H1 (cell line): ENCODE results near the gene NDUFA11. TPM values are rescaled to one million over a fixed set of nuclear protein-coding genes. Genes with fewer than 3 reads are reported as not detected.

Experiments
- CTCF ChIA-PET: fragments of 300-600 bp; sonication (Branson Sonifier 250); formaldehyde crosslinking; loops from one replicate; lab custom pipeline; 2021; ENCODE audit not compliant: partially characterized antibody; lab: Charles Lee
- POLR2A ChIA-PET: fragments of 300-600 bp; sonication (Branson Sonifier 250); formaldehyde crosslinking; loops from one replicate; lab custom pipeline; 2021; ENCODE audit warnings: inconsistent platforms; ENCODE audit not compliant: partially characterized antibody; lab: Charles Lee
- DNase-seq, 2 experiments: peaks; one replicate each; pipeline versions ENCODE4 v3.0.0 to v3.0.0-alpha.2; 2010 to 2022; ENCODE audit warnings: low spot score in 2 of 2, low read depth in 1 of 2, mixed read lengths in 1 of 2
- FAIRE-seq: peaks from 2 replicates; lab custom pipeline; 2011; peaks lifted over from hg19 to GRCh38; lab: Jason Lieb, UNC
- H2AFZ ChIP-seq: 2 replicates; pipeline ENCODE4 v1.8.1; 2012; ENCODE audit warnings: low read length, inconsistent platforms
- H2AK5ac ChIP-seq: 2 replicates; pipeline ENCODE4 v1.6.1; 2013; ENCODE audit warnings: low read depth, low read length
- H2BK120ac ChIP-seq: replicated peaks from 2 replicates; pipeline ENCODE3; 2013; ENCODE audit warnings: low read depth, low read length, inconsistent platforms
- H2BK12ac ChIP-seq: 2 replicates; pipeline ENCODE4 v1.6.1; 2013; ENCODE audit warnings: low read depth, low read length
- H2BK15ac ChIP-seq: 2 replicates; pipeline ENCODE4 v1.6.1; 2013; ENCODE audit warnings: low read length
- H2BK20ac ChIP-seq: 2 replicates; pipeline ENCODE4 v1.6.1; 2013; ENCODE audit warnings: low read length
- H2BK5ac ChIP-seq: 2 replicates; pipeline ENCODE4 v1.6.1; 2013; ENCODE audit warnings: low read depth, low read length
- H3K14ac ChIP-seq: 2 replicates; pipeline ENCODE4 v1.6.1; 2013; ENCODE audit warnings: inconsistent platforms; ENCODE audit not compliant: insufficient read length
- H3K18ac ChIP-seq: 2 replicates; pipeline ENCODE4 v1.6.1; 2013; ENCODE audit warnings: low read length; ENCODE audit errors: extremely low read depth
- H3K23ac ChIP-seq: 2 replicates; pipeline ENCODE4 v1.6.1; 2013; ENCODE audit warnings: inconsistent platforms; ENCODE audit not compliant: insufficient read length
- H3K23me2 ChIP-seq: 2 replicates; pipeline ENCODE4 v1.6.1; 2013; ENCODE audit warnings: low read depth, low read length
- H3K27ac ChIP-seq: 2 replicates; pipeline ENCODE4 v1.6.1; 2011; ENCODE audit warnings: low read depth, low read length, inconsistent platforms
- H3K27me3 ChIP-seq, 4 experiments: replicated peaks in 1 of 4; 1 replicate in 1 of 4; 2 replicates in 3 of 4; pipeline versions ENCODE4 v1.6.1 to v1.8.1; 2011 to 2013; ENCODE audit warnings: low read length in 3 of 4, mild to moderate bottlenecking in 3 of 4, inconsistent platforms in 2 of 4, mixed read lengths in 2 of 4, moderate library complexity in 1 of 4; ENCODE audit not compliant: control insufficient read depth in 3 of 4, insufficient read depth in 3 of 4; ENCODE audit errors: extremely low read depth in 1 of 4
- H3K36me3 ChIP-seq, 4 experiments: 2 replicates each; pipeline versions ENCODE4 v1.6.1 to v1.8.1; 2011 to 2013; ENCODE audit warnings: mild to moderate bottlenecking in 4 of 4, low read length in 3 of 4, moderate library complexity in 2 of 4, control low read depth in 1 of 4, inconsistent platforms in 1 of 4; ENCODE audit not compliant: insufficient read depth in 4 of 4, control insufficient read depth in 2 of 4
- H3K4ac ChIP-seq: replicated peaks from 2 replicates; pipeline ENCODE3; 2013; ENCODE audit warnings: low read length, low read depth, mixed read lengths, inconsistent platforms; ENCODE audit not compliant: insufficient read length
- H3K4me1 ChIP-seq, 4 experiments: replicated peaks in 1 of 4; 1 replicate in 1 of 4; 2 replicates in 3 of 4; pipeline versions ENCODE4 v1.6.1 to v1.8.1; 2011 to 2013; ENCODE audit warnings: low read length in 3 of 4, inconsistent platforms in 2 of 4, mixed read lengths in 1 of 4; ENCODE audit not compliant: insufficient read depth in 4 of 4, control insufficient read depth in 3 of 4
- H3K4me2 ChIP-seq, 2 experiments: 2 replicates each; pipeline versions ENCODE4 v1.6.1 to v1.8.1; 2011 to 2013; ENCODE audit warnings: low read depth in 2 of 2, low read length in 2 of 2, control low read depth in 1 of 2, inconsistent platforms in 1 of 2, mild to moderate bottlenecking in 1 of 2; ENCODE audit not compliant: insufficient read depth in 1 of 2
- H3K4me3 ChIP-seq, 4 experiments: fragments of 200-600, 300-600 bp in 1 of 4; sonication (generic), shearing (Covaris generic), sonication (Bioruptor Twin) in 1 of 4; 2 replicates each; pipeline versions ENCODE4 v1.5.1 to v1.8.1; 2011 to 2016; ENCODE audit warnings: low read length in 4 of 4, low read depth in 3 of 4, control low read depth in 2 of 4, inconsistent platforms in 2 of 4, mild to moderate bottlenecking in 2 of 4, mixed read lengths in 1 of 4, moderate library complexity in 1 of 4; ENCODE audit not compliant: insufficient read depth in 2 of 4; ENCODE audit errors: extremely low read depth in 1 of 4
- H3K56ac ChIP-seq: replicated peaks from 2 replicates; pipeline ENCODE3; 2013; ENCODE audit warnings: low read depth, mild to moderate bottlenecking, mixed read lengths, low read length, inconsistent platforms; ENCODE audit not compliant: insufficient read length
- H3K79me1 ChIP-seq: 2 replicates; pipeline ENCODE4 v1.6.1; 2013; ENCODE audit warnings: low read depth, low read length, control low read depth
- H3K79me2 ChIP-seq, 2 experiments: 2 replicates each; pipeline versions ENCODE4 v1.6.1 to v1.8.1; 2012 to 2013; ENCODE audit warnings: low read length in 2 of 2, mild to moderate bottlenecking in 2 of 2, inconsistent platforms in 1 of 2; ENCODE audit not compliant: insufficient read depth in 2 of 2, control insufficient read depth in 1 of 2
- H3K9ac ChIP-seq, 4 experiments: replicated peaks in 1 of 4; 1 replicate in 1 of 4; 2 replicates in 3 of 4; pipeline versions ENCODE4 v1.6.1 to v1.8.1; 2011 to 2013; ENCODE audit warnings: low read depth in 3 of 4, low read length in 3 of 4, control low read depth in 2 of 4, mild to moderate bottlenecking in 2 of 4, moderate library complexity in 2 of 4, inconsistent platforms in 1 of 4; ENCODE audit errors: extremely low read depth in 1 of 4
- H3K9me3 ChIP-seq, 2 experiments: 2 replicates each; pipeline versions ENCODE4 v1.6.1 to v1.8.1; 2012 to 2013; ENCODE audit warnings: mild to moderate bottlenecking in 2 of 2, moderate library complexity in 2 of 2, control low read depth in 1 of 2, inconsistent platforms in 1 of 2, low read depth in 1 of 2, low read length in 1 of 2, mixed read lengths in 1 of 2; ENCODE audit not compliant: insufficient read depth in 2 of 2
- H4K20me1 ChIP-seq, 2 experiments: replicated peaks in 1 of 2; 2 replicates each; pipeline versions ENCODE3 to v1.8.1; 2011 to 2013; ENCODE audit warnings: inconsistent platforms in 2 of 2, low read length in 2 of 2, mild to moderate bottlenecking in 1 of 2; ENCODE audit not compliant: insufficient read depth in 2 of 2, control insufficient read depth in 1 of 2
- H4K5ac ChIP-seq: 2 replicates; pipeline ENCODE4 v1.6.1; 2013; ENCODE audit warnings: low read length, low read depth, mixed read lengths, inconsistent platforms; ENCODE audit not compliant: insufficient read length
- H4K8ac ChIP-seq: 2 replicates; pipeline ENCODE4 v1.8.0; 2013; ENCODE audit warnings: mild to moderate bottlenecking, moderate library complexity, low read length, inconsistent platforms; ENCODE audit not compliant: insufficient read depth; ENCODE audit errors: extremely low read depth
- H4K91ac ChIP-seq: replicated peaks from 2 replicates; pipeline ENCODE3; 2013; ENCODE audit warnings: low read length, mixed read lengths, inconsistent platforms; ENCODE audit not compliant: insufficient read length
- CBX8 ChIP-seq: fragments of 300-800, 300-1000 bp; sonication (generic); IDR thresholded peaks from 2 replicates; pipeline ENCODE4 v1.7.1; 2016; ENCODE audit warnings: low read depth, low read length, borderline replicate concordance
- HDAC2 ChIP-seq, 2 experiments: fragments of 300-600 bp in 1 of 2; sonication (generic) in 1 of 2; IDR thresholded peaks; 2 replicates each; pipeline ENCODE4 v1.6.1; 2011 to 2012; ENCODE audit warnings: low read depth in 2 of 2, low read length in 2 of 2, mild to moderate bottlenecking in 2 of 2, moderate library complexity in 2 of 2, borderline replicate concordance in 1 of 2, inconsistent platforms in 1 of 2
- JUN ChIP-seq: IDR thresholded peaks from 2 replicates; pipeline ENCODE4 v1.6.1; 2011; ENCODE audit warnings: low read depth, mild to moderate bottlenecking, improper control_type of control experiment, low read length
- JUND ChIP-seq: IDR thresholded peaks from 2 replicates; pipeline ENCODE4 v1.6.1; 2011; ENCODE audit warnings: mild to moderate bottlenecking, improper control_type of control experiment, low read length
- SP2 ChIP-seq: IDR thresholded peaks from 2 replicates; pipeline ENCODE4 v1.6.1; 2012; ENCODE audit warnings: mild to moderate bottlenecking, low read length, inconsistent platforms
- SP4 ChIP-seq: IDR thresholded peaks from 2 replicates; pipeline ENCODE4 v1.6.1; 2012; ENCODE audit warnings: low read length, inconsistent platforms
- SRF ChIP-seq: IDR thresholded peaks from 2 replicates; pipeline ENCODE4 v1.6.1; 2011; ENCODE audit warnings: mild to moderate bottlenecking, low read depth, low read length, moderate library complexity
- TCF12 ChIP-seq: IDR thresholded peaks from 2 replicates; pipeline ENCODE4 v1.6.1; 2011; ENCODE audit warnings: low read depth, mild to moderate bottlenecking, low read length
- TEAD4 ChIP-seq: IDR thresholded peaks from 2 replicates; pipeline ENCODE4 v1.6.1; 2012; ENCODE audit warnings: low read depth, low read length, inconsistent platforms, mixed read lengths
- USF2 ChIP-seq: IDR thresholded peaks from 2 replicates; pipeline ENCODE4 v1.6.1; 2011; ENCODE audit warnings: low read length, improper control_type of control experiment
- WGBS, 2 experiments: shearing (Covaris generic) in 1 of 2; methylation state at CpG; one replicate each; pipeline versions ENCODE4 v1.1.6 to v1.1.7; 2013 to 2015; ENCODE audit warnings: low lambda C conversion rate in 2 of 2, mixed read lengths in 2 of 2, inconsistent platforms in 1 of 2, low coverage in 1 of 2, missing lambda C conversion rate in 1 of 2; ENCODE audit not compliant: insufficient replicate concordance in 2 of 2, insufficient coverage in 1 of 2, insufficient read length in 1 of 2; ENCODE audit errors: extremely low coverage in 1 of 2, missing lambda C conversion rate in 1 of 2; 5-methylcytosine and 5-hydroxymethylcytosine counted together
- polyA plus RNA-seq, 7 experiments: library from polyadenylated mRNA; depleted of rRNA in 3 of 7; stranded (reverse) in 5 of 7; unstranded in 2 of 7; fragments of >200 nt in 5 of 7; fragments of 200-250 nt in 2 of 7; gene quantifications; 1 replicate in 5 of 7; 2 replicates in 1 of 7; 4 replicates in 1 of 7; pipeline versions ENCODE4 v1.2.1 to v1.2.3, GENCODE V29; 2011 to 2013; ENCODE audit warnings: missing spikeins in 2 of 7, mixed read lengths in 2 of 7
- total RNA-seq: library from RNA; stranded (reverse); fragmentation: NEBNext Ultra II Directional; extraction: Animal tissue kit (Norgen Biotek cat#: 25700); gene quantifications from 2 replicates; pipeline ENCODE4 v1.2.1, GENCODE V29; 2021

The NDUFA11 gene
- total and polyA plus RNA-seq, 2 of the 8 experiments (the other 6 are each of a cell fraction or from before 2014, with no cell fraction given) = 205 to 1,037 TPM

- Histone ChIP-seq H3K79me2 (peaks cover 3 to 34% of the 10 kb centered on the region in 2 experiments; a peak in 3 of 4 replicates), H3K9me3 (no peaks in the 10 kb centered on the region), H2BK5ac (peak overlapping the region; percentile 98), H3K36me3 (no peaks in the 10 kb centered on the region), H4K91ac (peak overlapping the region; percentile 80), H3K23ac (no peak overlapping the region), H4K5ac (peak overlapping the region; percentile 70), H2AFZ (no peak overlapping the region), H2BK20ac (no peak overlapping the region), H3K27ac (peak overlapping the region; percentile 80), H3K4me3 (peak overlapping the region; percentile 80 to 99 (median 95)), H2BK120ac (no peak overlapping the region), H4K8ac (peak overlapping the region; percentile 98), H3K9ac (peak overlapping the region; percentile 86 to 99 (median 96)), H3K27me3 (no peaks in the 10 kb centered on the region), H2BK15ac (no peak overlapping the region), H3K18ac (peak overlapping the region; percentile 87), H3K4me1 (peaks cover 0 to 5% (median 0%) of the 10 kb centered on the region in 4 experiments; a peak in 4 of 7 replicates), H3K14ac (no peak overlapping the region), H3K56ac (peak overlapping the region; percentile 82), H4K20me1 (peaks cover 3 to 14% of the 10 kb centered on the region in 2 experiments), H2AK5ac (0 out of 2 replicates have a peak overlapping the region, but pooled peaks have one; percentile 39), H3K23me2 (peaks cover 9% of the 10 kb centered on the region), H3K4ac (peak overlapping the region; percentile 47), H2BK12ac (peak overlapping the region; percentile 27; the same call in 1 of the 2 replicates), H3K4me2 (peak overlapping the region; percentile 58 to 90), H3K79me1 (peaks cover 5% of the 10 kb centered on the region)
- POLR2A ChIA-PET = interaction anchor here (0.9 to 6.1 kb wide), 19 partner anchors 8 to 214 kb away, joined by 3 to 49 read pairs (median 7); partner anchors contain the start of genes CAPS, DUS3L, RANBP3 and RPL36
- CTCF ChIA-PET = interaction anchor here (0.7 to 6.5 kb wide), 6 partner anchors 11 to 131 kb away, joined by 3 to 43 read pairs (median 8); partner anchors contain the start of gene NRTN
- WGBS, 2 experiments = 4% methylated on average over 27 of the region's 27 CpGs; no CpG with 5 or more reads in 1 of the 2 experiments
- no peak for DNase-seq
- no peak for FAIRE-seq
- TF ChIP-seq SRF (no peak), SP2 (no peak), USF2 (no peak), HDAC2 (IDR thresholded peaks at IDR 0.05; ENCODE audit: borderline replicate concordance in 1 of 2, low read depth in 2 of 2, low read length in 2 of 2) (peak in 1 of 2 experiments; percentile 13; a peak in 1 of 4 replicates), TEAD4 (no peak), CBX8 (no peak), TCF12 (no peak), SP4 (no peak), JUND (no peak), JUN (no peak)
These were observed 450 bp downstream of the NDUFA11 start for GRCh38 chr19:5903056-5903623.
